Liver (tissue), 9 donors: ENCODE data around the gene INPP5J. TPM values are rescaled to one million over a fixed set of nuclear protein-coding genes. Genes with fewer than 3 reads are reported as not detected.

Experiments
- DNase-seq: peaks from one replicate; pipeline ENCODE4 v3.0.0-alpha.2; 2017; ENCODE audit warnings: low spot score
- H3K27ac ChIP-seq, 2 donors: one replicate each; pipeline ENCODE4 v1.7.0; 2013; ENCODE audit warnings: inconsistent platforms in 2 of 2, low read length in 2 of 2, control low read depth in 1 of 2, low read depth in 1 of 2, mild to moderate bottlenecking in 1 of 2
- H3K27me3 ChIP-seq, 4 donors: one replicate each; pipeline versions ENCODE4 v1.6.1 to v1.7.0; 2013; ENCODE audit warnings: low read length in 3 of 4, inconsistent platforms in 1 of 4, mild to moderate bottlenecking in 1 of 4, moderate library complexity in 1 of 4; ENCODE audit not compliant: control insufficient read depth in 4 of 4, insufficient read depth in 4 of 4
- H3K36me3 ChIP-seq, 4 donors: one replicate each; pipeline versions ENCODE4 v1.6.1 to v1.7.0; 2013; ENCODE audit warnings: low read length in 3 of 4, mild to moderate bottlenecking in 3 of 4, low read depth in 1 of 4, moderate library complexity in 1 of 4; ENCODE audit not compliant: control insufficient read depth in 4 of 4, insufficient read depth in 3 of 4
- H3K4me1 ChIP-seq, 4 donors: one replicate each; pipeline versions ENCODE4 v1.6.1 to v1.7.0; 2013; ENCODE audit warnings: low read length in 3 of 4, mild to moderate bottlenecking in 3 of 4, moderate library complexity in 1 of 4; ENCODE audit not compliant: control insufficient read depth in 4 of 4, insufficient read depth in 4 of 4
- H3K4me3 ChIP-seq, 3 donors: one replicate each; pipeline versions ENCODE4 v1.6.1 to v1.7.0; 2013; ENCODE audit warnings: low read length in 3 of 3, control low read depth in 1 of 3, low read depth in 1 of 3, mild to moderate bottlenecking in 1 of 3
- H3K9ac ChIP-seq, 2 donors: one replicate each; pipeline ENCODE4 v1.7.0; 2013; ENCODE audit warnings: low read length in 2 of 2, mild to moderate bottlenecking in 2 of 2, moderate library complexity in 2 of 2, control low read depth in 1 of 2, low read depth in 1 of 2
- H3K9me3 ChIP-seq, 4 donors: one replicate each; pipeline versions ENCODE4 v1.6.1 to v1.7.0; 2013; ENCODE audit warnings: low read length in 3 of 4; ENCODE audit not compliant: control insufficient read depth in 4 of 4
- EGR1 ChIP-seq, 2 donors: IDR thresholded peaks; 2 replicates each; pipeline ENCODE4 v1.6.1; 2016 to 2018; ENCODE audit warnings: antibody characterized with exemption in 2 of 2, low read depth in 2 of 2
- FOXA1 ChIP-seq: IDR thresholded peaks from 2 replicates; pipeline ENCODE4 v1.6.1; 2016; ENCODE audit warnings: antibody characterized with exemption
- FOXA2 ChIP-seq: IDR thresholded peaks from 2 replicates; pipeline ENCODE4 v1.6.1; 2016; ENCODE audit warnings: antibody characterized with exemption
- GABPA ChIP-seq, 2 donors: IDR thresholded peaks in 1 of 2; conservative IDR thresholded peaks in 1 of 2; 2 replicates each; pipeline ENCODE4 v1.6.1; 2016; ENCODE audit warnings: antibody characterized with exemption in 2 of 2, mild to moderate bottlenecking in 1 of 2, moderate library complexity in 1 of 2
- HNF4A ChIP-seq, 2 donors: conservative IDR thresholded peaks; 2 replicates each; pipeline ENCODE4 v1.6.1; 2016; ENCODE audit warnings: antibody characterized with exemption in 2 of 2, mild to moderate bottlenecking in 2 of 2
- HNF4G ChIP-seq: IDR thresholded peaks from 2 replicates; pipeline ENCODE4 v1.6.1; 2016; ENCODE audit warnings: antibody characterized with exemption
- RAD21 ChIP-seq, 2 donors: IDR thresholded peaks; 2 replicates each; pipeline ENCODE4 v1.6.1; 2016; ENCODE audit warnings: antibody characterized with exemption in 2 of 2, mild to moderate bottlenecking in 2 of 2
- RXRA ChIP-seq, 2 donors: IDR thresholded peaks; 2 replicates each; pipeline ENCODE4 v1.6.1; 2017 to 2018; ENCODE audit warnings: antibody characterized with exemption in 2 of 2, mild to moderate bottlenecking in 1 of 2
- SP1 ChIP-seq: IDR thresholded peaks from 2 replicates; pipeline ENCODE4 v1.6.1; 2018; ENCODE audit warnings: antibody characterized with exemption, mild to moderate bottlenecking
- TAF1 ChIP-seq: conservative IDR thresholded peaks from 2 replicates; pipeline ENCODE4 v1.6.1; 2016; ENCODE audit warnings: antibody characterized with exemption, mild to moderate bottlenecking
- YY1 ChIP-seq: IDR thresholded peaks from 2 replicates; pipeline ENCODE4 v1.6.1; 2016; ENCODE audit warnings: antibody characterized with exemption, mild to moderate bottlenecking
- WGBS: extraction: QIAGEN DNeasy Blood & Tissue Kit; methylation state at CpG from one replicate; pipeline ENCODE4 v1.1.7; 2013; 5-methylcytosine and 5-hydroxymethylcytosine counted together
- polyA plus RNA-seq, 2 donors: library from polyadenylated mRNA; stranded (reverse) in 1 of 2; unstranded in 1 of 2; fragments of 200-250 nt in 1 of 2; fragments of >200 nt in 1 of 2; fragmentation: Nextera tagmentation in 1 of 2; extraction: Ambion mirVana in 1 of 2; gene quantifications; one replicate each; pipeline versions ENCODE4 v1.2.1 to v1.2.3, GENCODE V29; 2013 to 2015
- total RNA-seq, 2 donors: library from RNA; depleted of rRNA; stranded (reverse); fragments of >200 nt; gene quantifications; one replicate each; pipeline ENCODE4 v1.2.3, GENCODE V29; 2014
- TF ChIP-seq, protein P1 (sequence below): IDR thresholded peaks from 2 replicates; pipeline ENCODE4 v1.6.1; 2016; ENCODE audit warnings: antibody characterized with exemption
- TF ChIP-seq, protein P2 (sequence below): fragments of 150-350 bp; IDR thresholded peaks from 2 replicates; pipeline ENCODE4 v1.5.1; 2017; ENCODE audit warnings: improper control_type of control experiment, low read depth, low read length; ENCODE audit not compliant: missing input control
- TF ChIP-seq, protein P3 (sequence below): IDR thresholded peaks from 2 replicates; pipeline ENCODE4 v1.6.1; 2016; ENCODE audit warnings: antibody characterized with exemption
- TF ChIP-seq, protein P4 (sequence below): IDR thresholded peaks from 2 replicates; pipeline ENCODE4 v1.6.1; 2016; ENCODE audit warnings: antibody characterized with exemption, mild to moderate bottlenecking
- TF ChIP-seq, protein P5 (sequence below): IDR thresholded peaks from 2 replicates; pipeline ENCODE4 v1.6.1; 2016; ENCODE audit warnings: antibody characterized with exemption
- donor health status: healthy.
- donor health status: healthy.
- donor health status: healthy.
- donor health status: healthy.
- donor health status: healthy.

The INPP5J gene
- total and polyA plus RNA-seq, 4 donors: 0.06 to 0.17 (median 0.11) TPM

DNA sequence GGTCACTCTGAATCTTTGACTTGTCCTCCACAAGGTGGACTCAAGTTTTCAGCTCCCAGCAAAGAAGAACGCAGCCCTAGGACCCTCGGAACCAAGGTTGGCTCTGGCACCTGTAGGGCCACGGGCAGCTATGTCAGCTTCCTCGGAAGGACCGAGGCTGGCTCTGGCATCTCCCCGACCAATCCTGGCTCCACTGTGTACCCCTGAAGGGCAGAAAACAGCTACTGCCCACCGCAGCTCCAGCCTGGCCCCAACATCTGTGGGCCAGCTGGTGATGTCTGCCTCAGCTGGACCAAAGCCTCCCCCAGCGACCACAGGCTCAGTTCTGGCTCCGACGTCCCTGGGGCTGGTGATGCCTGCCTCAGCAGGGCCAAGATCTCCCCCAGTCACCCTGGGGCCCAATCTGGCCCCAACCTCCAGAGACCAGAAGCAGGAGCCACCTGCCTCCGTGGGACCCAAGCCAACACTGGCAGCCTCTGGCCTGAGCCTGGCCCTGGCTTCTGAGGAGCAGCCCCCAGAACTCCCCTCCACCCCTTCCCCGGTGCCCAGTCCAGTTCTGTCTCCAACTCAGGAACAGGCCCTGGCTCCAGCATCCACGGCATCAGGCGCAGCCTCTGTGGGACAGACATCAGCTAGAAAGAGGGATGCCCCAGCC is 2.2 kb downstream of the INPP5J start:
- WGBS: 91% methylated on average over 14 of the region's 14 CpGs
- H3K27me3 ChIP-seq: no peaks in the 10 kb centered on the region
- H3K36me3 ChIP-seq: no peaks in the 10 kb centered on the region
- H3K9me3 ChIP-seq: no peaks in the 10 kb centered on the region
- H3K9ac ChIP-seq: no peak overlapping the region
- TF ChIP-seq EGR1 (IDR thresholded peaks at IDR 0.05; ENCODE audit: low read depth in 2 of 2) (no peak), HNF4A (conservative IDR thresholded peaks at IDR 0.05) (no peak), SP1 (no peak), FOXA2 (no peak), RXRA (IDR thresholded peaks at IDR 0.05) (no peak), GABPA (IDR thresholded peaks at IDR 0.05 in 1 of 2, conservative IDR thresholded peaks at IDR 0.05 in 1 of 2) (no peak), RAD21 (IDR thresholded peaks at IDR 0.05) (no peak), YY1 (no peak), HNF4G (no peak), FOXA1 (no peak), TAF1 (no peak)
- TF ChIP-seq, protein P1, sequence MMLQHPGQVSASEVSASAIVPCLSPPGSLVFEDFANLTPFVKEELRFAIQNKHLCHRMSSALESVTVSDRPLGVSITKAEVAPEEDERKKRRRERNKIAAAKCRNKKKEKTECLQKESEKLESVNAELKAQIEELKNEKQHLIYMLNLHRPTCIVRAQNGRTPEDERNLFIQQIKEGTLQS: no peak
- TF ChIP-seq, protein P2, sequence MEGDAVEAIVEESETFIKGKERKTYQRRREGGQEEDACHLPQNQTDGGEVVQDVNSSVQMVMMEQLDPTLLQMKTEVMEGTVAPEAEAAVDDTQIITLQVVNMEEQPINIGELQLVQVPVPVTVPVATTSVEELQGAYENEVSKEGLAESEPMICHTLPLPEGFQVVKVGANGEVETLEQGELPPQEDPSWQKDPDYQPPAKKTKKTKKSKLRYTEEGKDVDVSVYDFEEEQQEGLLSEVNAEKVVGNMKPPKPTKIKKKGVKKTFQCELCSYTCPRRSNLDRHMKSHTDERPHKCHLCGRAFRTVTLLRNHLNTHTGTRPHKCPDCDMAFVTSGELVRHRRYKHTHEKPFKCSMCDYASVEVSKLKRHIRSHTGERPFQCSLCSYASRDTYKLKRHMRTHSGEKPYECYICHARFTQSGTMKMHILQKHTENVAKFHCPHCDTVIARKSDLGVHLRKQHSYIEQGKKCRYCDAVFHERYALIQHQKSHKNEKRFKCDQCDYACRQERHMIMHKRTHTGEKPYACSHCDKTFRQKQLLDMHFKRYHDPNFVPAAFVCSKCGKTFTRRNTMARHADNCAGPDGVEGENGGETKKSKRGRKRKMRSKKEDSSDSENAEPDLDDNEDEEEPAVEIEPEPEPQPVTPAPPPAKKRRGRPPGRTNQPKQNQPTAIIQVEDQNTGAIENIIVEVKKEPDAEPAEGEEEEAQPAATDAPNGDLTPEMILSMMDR: no peak
- TF ChIP-seq, protein P3, sequence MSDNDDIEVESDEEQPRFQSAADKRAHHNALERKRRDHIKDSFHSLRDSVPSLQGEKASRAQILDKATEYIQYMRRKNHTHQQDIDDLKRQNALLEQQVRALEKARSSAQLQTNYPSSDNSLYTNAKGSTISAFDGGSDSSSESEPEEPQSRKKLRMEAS: no peak
- TF ChIP-seq, protein P4, sequence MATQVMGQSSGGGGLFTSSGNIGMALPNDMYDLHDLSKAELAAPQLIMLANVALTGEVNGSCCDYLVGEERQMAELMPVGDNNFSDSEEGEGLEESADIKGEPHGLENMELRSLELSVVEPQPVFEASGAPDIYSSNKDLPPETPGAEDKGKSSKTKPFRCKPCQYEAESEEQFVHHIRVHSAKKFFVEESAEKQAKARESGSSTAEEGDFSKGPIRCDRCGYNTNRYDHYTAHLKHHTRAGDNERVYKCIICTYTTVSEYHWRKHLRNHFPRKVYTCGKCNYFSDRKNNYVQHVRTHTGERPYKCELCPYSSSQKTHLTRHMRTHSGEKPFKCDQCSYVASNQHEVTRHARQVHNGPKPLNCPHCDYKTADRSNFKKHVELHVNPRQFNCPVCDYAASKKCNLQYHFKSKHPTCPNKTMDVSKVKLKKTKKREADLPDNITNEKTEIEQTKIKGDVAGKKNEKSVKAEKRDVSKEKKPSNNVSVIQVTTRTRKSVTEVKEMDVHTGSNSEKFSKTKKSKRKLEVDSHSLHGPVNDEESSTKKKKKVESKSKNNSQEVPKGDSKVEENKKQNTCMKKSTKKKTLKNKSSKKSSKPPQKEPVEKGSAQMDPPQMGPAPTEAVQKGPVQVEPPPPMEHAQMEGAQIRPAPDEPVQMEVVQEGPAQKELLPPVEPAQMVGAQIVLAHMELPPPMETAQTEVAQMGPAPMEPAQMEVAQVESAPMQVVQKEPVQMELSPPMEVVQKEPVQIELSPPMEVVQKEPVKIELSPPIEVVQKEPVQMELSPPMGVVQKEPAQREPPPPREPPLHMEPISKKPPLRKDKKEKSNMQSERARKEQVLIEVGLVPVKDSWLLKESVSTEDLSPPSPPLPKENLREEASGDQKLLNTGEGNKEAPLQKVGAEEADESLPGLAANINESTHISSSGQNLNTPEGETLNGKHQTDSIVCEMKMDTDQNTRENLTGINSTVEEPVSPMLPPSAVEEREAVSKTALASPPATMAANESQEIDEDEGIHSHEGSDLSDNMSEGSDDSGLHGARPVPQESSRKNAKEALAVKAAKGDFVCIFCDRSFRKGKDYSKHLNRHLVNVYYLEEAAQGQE: no peak
- TF ChIP-seq, protein P5, sequence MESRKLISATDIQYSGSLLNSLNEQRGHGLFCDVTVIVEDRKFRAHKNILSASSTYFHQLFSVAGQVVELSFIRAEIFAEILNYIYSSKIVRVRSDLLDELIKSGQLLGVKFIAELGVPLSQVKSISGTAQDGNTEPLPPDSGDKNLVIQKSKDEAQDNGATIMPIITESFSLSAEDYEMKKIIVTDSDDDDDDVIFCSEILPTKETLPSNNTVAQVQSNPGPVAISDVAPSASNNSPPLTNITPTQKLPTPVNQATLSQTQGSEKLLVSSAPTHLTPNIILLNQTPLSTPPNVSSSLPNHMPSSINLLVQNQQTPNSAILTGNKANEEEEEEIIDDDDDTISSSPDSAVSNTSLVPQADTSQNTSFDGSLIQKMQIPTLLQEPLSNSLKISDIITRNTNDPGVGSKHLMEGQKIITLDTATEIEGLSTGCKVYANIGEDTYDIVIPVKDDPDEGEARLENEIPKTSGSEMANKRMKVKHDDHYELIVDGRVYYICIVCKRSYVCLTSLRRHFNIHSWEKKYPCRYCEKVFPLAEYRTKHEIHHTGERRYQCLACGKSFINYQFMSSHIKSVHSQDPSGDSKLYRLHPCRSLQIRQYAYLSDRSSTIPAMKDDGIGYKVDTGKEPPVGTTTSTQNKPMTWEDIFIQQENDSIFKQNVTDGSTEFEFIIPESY: no peak
- H3K27ac ChIP-seq: no peak overlapping the region
- H3K4me1 ChIP-seq: peaks cover 0 to 9% (median 3%) of the 10 kb centered on the region in 4 donors
- H3K4me3 ChIP-seq: no peak overlapping the region
- no peak for DNase-seq
